KOPT-K1 (cell line): ENCODE results near the gene APOBEC3G.

Source experiments
- H3K27ac ChIP-seq: fragments of 200-600 bp; sonication (generic); 2 replicates; pipeline ENCODE4 v1.5.1; 2016; ENCODE audit warnings: antibody characterized with exemption, mild to moderate bottlenecking, low read depth, low read length; ENCODE audit not compliant: poor library complexity, severe bottlenecking
- H3K36me3 ChIP-seq: fragments of 200-600 bp; sonication (generic); 2 replicates; pipeline ENCODE4 v1.5.1; 2017; ENCODE audit warnings: antibody characterized with exemption, mild to moderate bottlenecking, low read length, moderate library complexity; ENCODE audit not compliant: insufficient read depth
- H3K9me3 ChIP-seq: fragments of 200-600 bp; sonication (generic); 2 replicates; pipeline ENCODE4 v1.5.1; 2017; ENCODE audit warnings: antibody characterized with exemption, low read length, mild to moderate bottlenecking; ENCODE audit not compliant: insufficient read depth, poor library complexity, severe bottlenecking

Gene APOBEC3G

DNA sequence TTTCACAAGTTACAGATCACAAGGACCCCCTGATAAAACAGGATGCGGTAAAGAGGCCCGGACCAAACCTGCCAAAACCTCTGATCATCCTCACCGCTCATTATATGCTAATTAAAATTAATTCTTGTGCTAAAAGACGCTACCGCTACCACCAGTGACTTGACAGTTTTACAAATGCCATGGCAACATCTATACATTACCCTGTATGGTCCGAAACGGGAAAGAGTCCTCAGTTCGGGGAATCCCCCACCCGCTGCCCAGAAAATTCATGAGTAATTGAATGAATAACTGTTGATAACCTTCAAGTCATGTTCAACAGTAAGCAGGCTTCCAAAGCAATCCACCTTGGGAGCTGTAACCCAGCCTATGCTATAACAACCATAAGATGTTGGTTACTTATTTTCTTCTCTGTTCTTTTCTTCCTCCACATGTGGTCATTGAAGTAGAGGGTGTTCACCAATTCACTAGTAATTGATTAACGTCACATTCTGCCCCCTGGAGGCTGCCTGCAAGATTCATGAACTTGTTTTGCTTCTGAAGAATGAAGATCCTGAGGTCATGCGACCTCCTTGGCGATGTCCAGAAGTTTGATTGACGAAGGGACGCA lies 40.6 kb downstream of the APOBEC3G start:
- Histone ChIP-seq H3K36me3 (no peaks in the 10 kb centered on the region), H3K9me3 (no peaks in the 10 kb centered on the region), H3K27ac (no peak overlapping the region)

DNA sequence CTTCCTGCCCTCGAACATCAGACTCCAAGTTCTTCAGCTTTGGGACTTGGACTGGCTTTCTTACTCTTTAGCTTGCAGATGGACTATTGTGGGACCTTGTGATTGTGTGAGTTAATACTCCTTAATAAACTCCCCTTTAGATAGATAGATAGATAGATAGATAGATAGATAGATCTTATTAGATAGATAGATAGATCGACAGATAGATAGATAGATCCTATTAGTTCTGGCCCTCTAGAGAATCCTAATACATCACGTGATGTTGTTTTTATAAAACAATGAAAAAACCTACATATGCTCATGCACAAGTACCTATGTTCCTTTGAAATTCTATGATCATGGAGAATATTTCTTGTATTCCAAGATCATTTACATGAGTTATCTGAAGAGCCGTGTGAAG lies 43.9 kb downstream of the APOBEC3G start:
- H3K9me3 ChIP-seq = no peaks in the 10 kb centered on the region
- H3K36me3 ChIP-seq = no peaks in the 10 kb centered on the region
- H3K27ac ChIP-seq = no peak overlapping the region

DNA sequence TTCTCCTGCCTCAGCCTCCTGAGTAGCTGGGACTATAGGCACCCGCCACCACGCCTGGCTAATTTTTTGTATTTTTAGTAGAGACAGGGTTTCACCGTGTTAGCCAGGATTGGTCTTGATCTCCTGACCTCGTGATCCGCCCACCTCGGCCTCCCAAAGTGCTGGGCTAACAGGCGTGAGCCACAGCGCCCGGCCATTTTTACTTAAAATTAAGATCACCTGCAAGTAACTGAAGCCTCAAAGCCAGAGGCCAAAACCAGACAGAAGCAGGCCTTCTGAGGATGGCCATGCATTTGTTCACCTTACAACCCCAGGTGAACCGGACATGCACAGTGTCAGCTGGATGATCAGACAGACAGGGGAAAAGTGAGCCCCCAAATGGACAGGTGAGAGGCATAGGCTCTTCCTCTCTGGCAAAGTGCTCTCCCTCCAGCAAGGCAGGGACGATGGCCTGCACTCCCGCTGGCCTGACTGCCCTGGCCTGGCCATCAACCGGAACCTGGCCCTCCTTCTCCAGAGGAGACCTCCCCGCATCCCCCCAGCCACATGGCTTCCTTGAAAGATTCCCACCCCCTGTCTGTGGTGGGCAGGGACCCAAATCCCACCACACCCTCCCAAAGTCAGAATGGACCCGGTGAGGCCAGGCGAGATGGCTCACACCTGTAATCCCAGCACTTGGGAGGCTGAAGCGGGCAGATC lies 45.8 kb downstream of the APOBEC3G start:
- H3K36me3 ChIP-seq = no peaks in the 10 kb centered on the region
- H3K27ac ChIP-seq = no peak overlapping the region
- H3K9me3 ChIP-seq = no peaks in the 10 kb centered on the region

DNA sequence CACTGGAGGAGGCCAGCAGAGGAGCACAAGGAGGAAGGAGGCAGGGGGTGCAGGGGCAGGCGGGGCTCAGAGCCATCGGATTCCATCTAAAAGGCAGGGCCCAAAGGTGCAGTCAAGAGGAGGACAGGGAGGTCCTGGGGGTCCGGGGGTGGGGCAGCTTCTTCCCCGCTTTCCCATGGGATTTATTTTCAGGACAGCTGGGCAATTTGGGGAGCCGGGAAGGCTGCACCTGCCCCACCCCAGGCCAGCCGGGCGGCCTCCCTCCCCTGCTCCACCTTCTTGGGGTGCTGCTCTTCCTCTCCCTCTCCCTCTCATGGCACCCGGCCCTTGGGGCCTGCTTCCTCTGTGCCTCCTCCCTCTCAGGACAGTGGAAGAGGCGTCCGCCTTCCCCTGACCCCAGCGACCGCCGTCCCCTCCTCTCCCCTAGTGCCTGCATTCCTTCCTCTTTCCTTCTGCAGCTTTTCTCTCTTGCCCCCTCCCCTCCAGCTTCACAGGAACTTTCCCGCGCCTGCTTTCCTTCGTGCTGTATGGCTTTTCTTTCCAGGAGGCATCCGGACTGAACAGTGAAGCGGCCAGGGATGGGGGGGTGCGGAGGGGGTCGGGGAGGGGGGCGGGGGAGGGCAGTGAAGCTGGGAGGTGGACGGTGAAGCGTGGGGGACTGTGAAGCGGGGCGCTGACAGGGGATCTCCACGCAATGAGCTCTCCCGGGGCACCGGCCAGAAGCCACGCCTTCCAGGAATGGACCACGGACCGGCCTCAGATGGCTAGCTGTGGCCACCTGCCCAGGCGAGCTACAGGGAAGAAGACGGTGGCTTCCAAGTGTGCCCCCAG lies 46.9 kb downstream of the APOBEC3G start:
- Histone ChIP-seq H3K27ac (no peak overlapping the region), H3K36me3 (no peaks in the 10 kb centered on the region), H3K9me3 (no peaks in the 10 kb centered on the region)

DNA sequence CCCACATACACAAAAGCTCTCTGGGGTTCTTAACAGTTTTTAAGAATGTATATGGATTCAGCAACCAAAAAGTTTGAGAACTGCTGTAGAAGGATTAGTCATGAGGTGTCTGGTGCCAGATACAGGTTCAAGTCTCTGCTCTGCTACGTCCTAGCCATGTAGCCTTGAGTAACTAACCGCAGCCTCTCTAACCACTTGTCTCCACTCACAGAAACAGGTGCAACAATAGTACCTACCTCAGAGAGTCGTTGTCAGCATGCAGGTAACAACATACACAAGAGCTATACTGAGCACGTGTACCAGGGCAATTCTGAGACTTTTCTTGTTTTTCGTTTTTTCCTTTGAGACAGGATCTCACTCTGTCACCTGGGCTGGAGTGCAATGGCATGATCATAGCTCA lies 48.5 kb downstream of the APOBEC3G start:
- H3K27ac ChIP-seq = no peak overlapping the region
- H3K9me3 ChIP-seq = no peaks in the 10 kb centered on the region
- H3K36me3 ChIP-seq = no peaks in the 10 kb centered on the region

DNA sequence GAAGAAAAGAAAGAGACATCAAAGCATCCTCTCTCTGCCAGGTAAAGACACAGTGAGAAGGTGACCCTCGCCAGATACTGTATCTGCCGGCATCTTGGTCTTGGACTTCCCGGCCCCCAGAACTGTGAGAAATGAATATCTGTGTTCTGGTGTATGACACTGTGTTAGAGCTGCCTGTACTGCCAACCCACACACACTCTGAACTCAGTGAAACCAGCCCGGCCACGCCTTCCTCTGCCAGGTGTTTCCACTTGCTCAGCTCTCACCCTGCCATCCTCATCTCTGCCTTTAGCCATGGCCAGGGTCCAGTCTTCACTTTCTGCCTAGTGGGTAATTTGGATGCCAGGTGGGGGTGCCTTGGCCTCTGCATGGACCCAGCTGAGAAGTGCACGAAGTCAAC lies 51.4 kb downstream of the APOBEC3G start:
- Histone ChIP-seq H3K36me3 (no peaks in the 10 kb centered on the region), H3K27ac (no peak overlapping the region), H3K9me3 (no peaks in the 10 kb centered on the region)

DNA sequence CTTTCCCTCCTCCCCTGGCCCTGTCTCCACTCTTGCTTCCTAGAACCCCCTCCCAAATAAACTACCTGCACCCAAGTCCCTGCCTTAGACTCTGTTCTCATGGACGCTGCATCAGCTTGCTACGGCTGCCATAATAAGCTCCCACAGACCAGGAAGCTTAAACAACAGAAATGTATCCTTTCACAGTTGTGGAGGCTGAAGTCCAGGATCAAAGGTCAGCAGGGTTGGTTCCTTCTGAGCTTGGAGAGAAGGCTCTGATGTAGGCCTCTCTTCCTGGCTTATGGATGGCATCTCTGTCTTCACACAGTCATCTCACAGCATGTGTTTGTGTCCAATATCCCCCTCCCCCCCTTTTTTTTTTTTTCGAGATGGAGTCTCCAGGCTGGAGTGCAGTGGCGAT lies 52.0 kb downstream of the APOBEC3G start:
- no peaks in the 10 kb centered on the region for H3K9me3 ChIP-seq
- H3K27ac ChIP-seq = no peak overlapping the region
- no peaks in the 10 kb centered on the region for H3K36me3 ChIP-seq

DNA sequence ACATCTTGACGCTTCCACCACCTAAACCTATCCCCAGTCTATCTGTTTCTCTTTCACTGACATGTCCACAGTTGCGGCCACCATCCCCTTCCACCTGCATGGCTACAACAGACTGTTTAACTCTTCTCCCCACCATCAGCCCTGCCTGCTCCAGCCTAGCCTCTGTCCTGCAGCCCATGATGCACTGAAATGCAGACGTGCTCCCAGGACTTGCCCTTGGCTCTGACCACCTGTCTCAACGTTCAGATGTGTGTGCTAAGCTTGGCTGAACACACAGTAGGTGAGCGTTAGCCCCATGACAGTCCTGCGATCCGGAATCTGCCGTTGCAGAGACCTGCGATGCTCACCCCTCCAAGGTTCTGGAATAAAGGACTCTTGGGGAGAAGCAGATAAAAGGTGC lies 52.7 kb downstream of the APOBEC3G start:
- H3K27ac ChIP-seq = no peak overlapping the region
- no peaks in the 10 kb centered on the region for H3K36me3 ChIP-seq
- no peaks in the 10 kb centered on the region for H3K9me3 ChIP-seq

DNA sequence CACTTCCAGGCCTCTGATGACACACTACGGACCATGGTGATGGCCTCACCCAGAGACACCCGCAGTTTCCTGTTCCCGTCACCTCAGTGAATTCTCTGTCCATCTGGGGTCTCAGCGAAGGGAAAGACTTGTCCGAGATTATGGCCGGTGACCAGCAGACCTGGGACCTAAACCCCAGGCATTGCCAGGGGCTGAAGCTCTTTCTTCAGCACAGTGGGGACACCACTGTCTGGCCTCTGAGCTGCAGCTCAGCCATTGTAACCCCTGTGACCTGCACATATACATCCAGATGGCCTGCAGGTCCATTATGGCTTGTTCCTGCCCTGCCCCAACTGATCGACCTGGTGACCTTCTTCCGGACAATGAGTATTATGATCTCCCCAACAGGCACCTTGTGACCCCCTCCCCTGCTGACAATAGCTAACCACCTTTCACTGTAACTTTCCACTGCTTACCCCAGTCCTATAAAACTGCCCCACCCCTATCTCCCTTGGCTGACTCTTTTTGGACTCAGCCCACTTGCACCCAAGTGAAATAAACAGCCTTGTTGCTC lies 53.2 kb downstream of the APOBEC3G start:
- Histone ChIP-seq H3K9me3 (no peaks in the 10 kb centered on the region), H3K27ac (no peak overlapping the region), H3K36me3 (no peaks in the 10 kb centered on the region)

DNA sequence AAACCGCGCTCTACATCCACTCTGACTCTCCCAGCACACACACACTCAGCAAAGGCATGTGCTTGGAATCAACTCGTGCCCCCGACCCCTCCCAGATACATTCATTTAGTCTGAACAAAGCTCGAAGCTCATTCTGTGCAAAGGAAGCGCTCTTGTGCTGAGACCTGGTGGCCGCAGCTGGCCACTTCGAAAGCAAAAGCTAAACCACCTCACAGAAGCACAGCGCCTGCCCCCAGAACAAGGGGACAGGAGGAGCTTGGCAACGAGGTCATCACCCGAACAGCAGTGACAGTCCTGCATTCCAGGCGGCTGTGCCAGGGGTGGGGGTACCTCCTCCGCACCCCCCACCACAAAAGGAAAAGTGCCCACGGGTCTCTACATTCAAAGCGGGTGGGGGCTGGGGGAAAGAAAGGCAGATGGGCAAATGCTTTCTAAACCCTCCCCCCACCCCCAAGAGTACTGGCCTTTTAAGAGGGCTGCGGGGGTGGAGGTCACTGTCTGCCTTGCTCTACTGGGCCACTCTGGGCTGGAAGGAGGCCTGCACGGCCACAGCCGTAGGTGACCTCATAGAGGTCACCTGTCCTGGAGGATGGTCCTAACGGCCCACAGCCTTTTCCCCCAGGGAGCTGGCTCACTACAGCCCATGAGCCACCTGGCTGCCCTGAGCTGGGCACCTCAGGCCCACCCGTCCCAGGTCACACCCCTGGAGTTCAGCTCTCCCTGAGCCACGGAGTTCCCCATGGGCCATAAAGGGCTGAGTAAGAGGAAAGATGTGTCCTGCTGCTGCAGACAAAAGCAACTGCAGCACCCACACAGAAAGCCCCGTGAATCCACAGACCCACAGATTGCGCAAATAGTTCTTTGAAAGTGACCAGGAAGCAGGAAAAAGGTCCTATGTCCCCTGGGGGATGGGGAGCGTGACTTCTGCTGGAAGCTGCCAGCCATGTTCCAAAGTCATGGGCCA lies 54.1 kb downstream of the APOBEC3G start:
- H3K36me3 ChIP-seq = no peaks in the 10 kb centered on the region
- no peaks in the 10 kb centered on the region for H3K9me3 ChIP-seq
- no peak overlapping the region for H3K27ac ChIP-seq

DNA sequence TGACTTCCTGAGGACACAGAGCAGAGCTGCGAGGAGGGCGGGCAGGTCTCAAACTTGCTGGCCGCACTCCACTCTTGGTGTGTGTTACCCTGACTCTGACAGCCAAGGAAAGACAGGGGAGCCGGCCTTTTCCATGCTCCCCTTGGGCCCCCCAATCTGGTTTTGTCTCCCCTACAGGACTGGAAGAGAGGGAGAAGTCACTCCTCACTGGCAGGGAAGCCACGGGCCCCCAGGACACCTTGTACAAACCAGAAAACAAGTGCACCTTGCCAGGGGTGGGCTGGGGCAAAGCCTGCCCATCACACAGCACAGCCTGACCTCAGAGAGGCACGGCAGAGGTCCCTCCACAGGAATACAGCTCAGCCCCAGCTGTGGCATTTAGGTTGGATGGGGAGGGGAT lies 55.2 kb downstream of the APOBEC3G start:
- Histone ChIP-seq H3K36me3 (no peaks in the 10 kb centered on the region), H3K9me3 (no peaks in the 10 kb centered on the region), H3K27ac (no peak overlapping the region)

DNA sequence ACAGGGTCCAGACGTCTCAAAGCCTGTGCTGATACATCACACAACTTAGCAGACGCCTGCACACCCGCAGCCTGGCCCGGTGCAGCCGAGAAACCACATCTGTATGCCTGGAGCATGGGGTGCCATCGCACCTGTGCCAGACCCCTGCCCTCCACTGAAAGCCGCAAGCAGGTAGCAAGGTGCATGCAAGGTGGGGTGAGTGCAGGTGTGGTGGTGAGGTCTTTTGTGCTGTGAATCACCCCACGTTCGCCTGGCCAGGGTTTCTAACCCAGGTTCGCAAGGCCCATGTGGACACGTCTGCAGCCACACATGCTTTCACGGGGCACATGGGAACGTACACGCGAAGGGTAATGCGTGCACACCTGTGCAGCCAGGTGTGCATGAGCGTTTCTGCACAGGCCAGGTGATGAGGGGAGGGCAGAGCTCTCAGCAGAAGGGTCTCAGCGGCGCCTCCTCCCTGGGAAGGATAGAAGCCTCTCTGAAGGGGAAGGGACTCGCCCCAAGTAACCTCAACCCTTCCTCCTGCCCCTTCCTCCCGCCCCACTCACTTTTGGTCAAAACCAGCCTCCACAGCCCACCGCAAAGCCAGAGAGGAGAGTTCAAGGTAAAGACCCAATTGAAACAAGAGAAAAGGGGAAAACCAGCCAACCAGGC lies 55.9 kb downstream of the APOBEC3G start:
- no peak overlapping the region for H3K27ac ChIP-seq
- no peaks in the 10 kb centered on the region for H3K9me3 ChIP-seq
- no peaks in the 10 kb centered on the region for H3K36me3 ChIP-seq

DNA sequence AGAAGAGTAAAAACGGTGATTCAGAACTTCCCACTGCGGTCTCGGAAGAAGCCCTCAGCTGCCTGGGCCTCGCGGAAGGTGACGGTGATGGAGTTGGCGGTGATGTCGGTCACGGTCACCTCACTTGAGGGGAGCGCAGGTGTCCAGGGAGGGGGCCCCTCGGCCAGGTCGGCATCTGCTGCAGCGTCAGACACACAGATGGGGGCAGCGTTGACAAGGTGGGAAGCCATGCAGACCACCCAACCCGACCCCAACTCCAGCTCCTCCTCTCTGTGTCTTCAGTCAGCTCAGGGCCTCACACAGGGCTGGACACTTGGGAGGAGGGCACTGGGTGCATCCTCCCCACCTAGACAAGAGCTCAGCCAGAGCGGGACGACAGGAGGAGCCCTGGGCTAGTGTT lies 56.8 kb downstream of the APOBEC3G start:
- Histone ChIP-seq H3K27ac (no peak overlapping the region), H3K9me3 (no peaks in the 10 kb centered on the region), H3K36me3 (no peaks in the 10 kb centered on the region)
